IMR-90 (cell line): Measurements from ENCODE around the gene TAF1. TPM values are rescaled to one million over a fixed set of nuclear protein-coding genes. Genes with fewer than 3 reads are reported as not detected.

Source experiments
- ATAC-seq: fragments of 200-7000 bp; cut with Tn5 transposase; 2 replicates; pipeline ENCODE4 v1.9.1; 2020; ENCODE audit warnings: low read depth, mild to moderate bottlenecking, moderate library complexity
- BruUV-seq: library from RNA; stranded (reverse); fragments of 400-500 nt; replicated peaks from 2 replicates; lab custom pipeline; 2021; lab: Mats Ljungman, UMichigan
- CTCF ChIA-PET: fragments of 300-600 bp; formaldehyde crosslinking; extraction: SDS; loops from one replicate; lab custom pipeline; 2021; ENCODE audit warnings: antibody characterized with exemption; lab: Yijun Ruan, JAX
- POLR2A ChIA-PET: fragments of 300-600 bp; sonication (Branson Sonifier 250); formaldehyde crosslinking; loops from one replicate; lab custom pipeline; 2022; ENCODE audit warnings: antibody characterized with exemption; ENCODE audit not compliant: unreplicated experiment; lab: Charles Lee
- DNase-seq: peaks from one replicate; pipeline ENCODE4 v3.0.0; 2013
- H2AFZ ChIP-seq: replicated peaks from 2 replicates; pipeline ENCODE3; 2013; ENCODE audit warnings: low read length, mild to moderate bottlenecking; ENCODE audit not compliant: poor library complexity
- H2AK5ac ChIP-seq: 2 replicates; pipeline ENCODE4 v1.6.1; 2013; ENCODE audit warnings: low read depth, low read length, inconsistent platforms
- H2AK9ac ChIP-seq: replicated peaks from 2 replicates; pipeline ENCODE3; 2013; ENCODE audit warnings: mild to moderate bottlenecking, low read depth, low read length, moderate library complexity; ENCODE audit not compliant: poor library complexity
- H2BK120ac ChIP-seq: 2 replicates; pipeline ENCODE4 v1.6.1; 2013; ENCODE audit warnings: low read depth, low read length, inconsistent platforms
- H2BK15ac ChIP-seq: 3 replicates; pipeline ENCODE4 v1.6.1; 2013; ENCODE audit warnings: low read depth, low read length, inconsistent platforms
- H2BK20ac ChIP-seq: 2 replicates; pipeline ENCODE4 v1.6.1; 2013; ENCODE audit warnings: low read depth, mild to moderate bottlenecking, inconsistent platforms, low read length, moderate library complexity
- H2BK5ac ChIP-seq: 2 replicates; pipeline ENCODE4 v1.6.1; 2013; ENCODE audit warnings: mild to moderate bottlenecking, low read depth, low read length, inconsistent platforms; ENCODE audit not compliant: poor library complexity, severe bottlenecking
- H3K14ac ChIP-seq: replicated peaks from 2 replicates; pipeline ENCODE4 v1.6.1; 2013; ENCODE audit warnings: low read depth, low read length, inconsistent platforms
- H3K18ac ChIP-seq: 2 replicates; pipeline ENCODE4 v1.6.1; 2013; ENCODE audit warnings: low read depth, low read length, control low read depth
- H3K23ac ChIP-seq: 2 replicates; pipeline ENCODE4 v1.6.1; 2013; ENCODE audit warnings: low read depth, low read length, inconsistent platforms
- H3K27ac ChIP-seq: 2 replicates; pipeline ENCODE4 v1.5.1; 2013; ENCODE audit warnings: mild to moderate bottlenecking, control low read depth, low read length; ENCODE audit not compliant: insufficient read depth
- H3K27me3 ChIP-seq: 2 replicates; pipeline ENCODE4 v1.6.1; 2013; ENCODE audit warnings: low read length; ENCODE audit not compliant: control insufficient read depth, insufficient read depth
- H3K36me3 ChIP-seq: 2 replicates; pipeline ENCODE4 v1.6.1; 2013; ENCODE audit warnings: low read length, mixed read lengths; ENCODE audit not compliant: control insufficient read depth, insufficient read depth
- H3K4ac ChIP-seq: 2 replicates; pipeline ENCODE4 v1.6.1; 2013; ENCODE audit warnings: low read depth, low read length, inconsistent platforms
- H3K4me1 ChIP-seq: 2 replicates; pipeline ENCODE4 v1.6.1; 2013; ENCODE audit warnings: low read length, mixed read lengths; ENCODE audit not compliant: control insufficient read depth, insufficient read depth
- H3K4me2 ChIP-seq: 2 replicates; pipeline ENCODE4 v1.6.1; 2013; ENCODE audit warnings: low read depth, mild to moderate bottlenecking, control low read depth, low read length, moderate library complexity
- H3K4me3 ChIP-seq: 2 replicates; pipeline ENCODE4 v1.5.1; 2013; ENCODE audit warnings: low read depth, mild to moderate bottlenecking, control low read depth, low read length, moderate library complexity; ENCODE audit not compliant: insufficient read depth
- H3K56ac ChIP-seq: 2 replicates; pipeline ENCODE4 v1.6.1; 2013; ENCODE audit warnings: low read length, inconsistent platforms; ENCODE audit not compliant: insufficient read depth; ENCODE audit errors: extremely low read depth
- H3K79me1 ChIP-seq, 2 experiments: 2 replicates each; pipeline ENCODE4 v1.6.1; 2013; ENCODE audit warnings: low read length in 2 of 2, inconsistent platforms in 1 of 2, low read depth in 1 of 2
- H3K9ac ChIP-seq: 2 replicates; pipeline ENCODE4 v1.6.1; 2013; ENCODE audit warnings: low read depth, low read length, control low read depth
- H3K9me1 ChIP-seq: 2 replicates; pipeline ENCODE4 v1.6.1; 2013; ENCODE audit warnings: low read length, inconsistent platforms; ENCODE audit not compliant: insufficient read depth
- H3K9me3 ChIP-seq: 2 replicates; pipeline ENCODE4 v1.6.1; 2013; ENCODE audit warnings: low read length; ENCODE audit not compliant: control insufficient read depth, insufficient read depth
- H4K20me1 ChIP-seq: 2 replicates; pipeline ENCODE4 v1.6.1; 2013; ENCODE audit warnings: low read length, inconsistent platforms; ENCODE audit not compliant: insufficient read depth
- H4K5ac ChIP-seq: 2 replicates; pipeline ENCODE4 v1.6.1; 2013; ENCODE audit warnings: mild to moderate bottlenecking, low read depth, low read length, control low read depth
- H4K8ac ChIP-seq, 2 experiments: 2 replicates each; pipeline ENCODE4 v1.6.1; 2013; ENCODE audit warnings: low read depth in 2 of 2, low read length in 2 of 2, control low read depth in 1 of 2, inconsistent platforms in 1 of 2
- H4K91ac ChIP-seq: 2 replicates; pipeline ENCODE4 v1.6.1; 2013; ENCODE audit warnings: low read depth, low read length, inconsistent platforms; ENCODE audit not compliant: insufficient read depth
- BHLHE40 ChIP-seq: fragments of 150-350 bp; IDR thresholded peaks from 2 replicates; pipeline ENCODE4 v1.6.1; 2016; ENCODE audit warnings: mild to moderate bottlenecking, low read depth, low read length
- CEBPB ChIP-seq: IDR thresholded peaks from 2 replicates; pipeline ENCODE4 v1.6.1; 2012; ENCODE audit warnings: low read depth, low read length, improper control_type of control experiment
- CHD1 ChIP-seq: IDR thresholded peaks from 2 replicates; pipeline ENCODE4 v1.6.1; 2012; ENCODE audit warnings: low read depth, low read length, improper control_type of control experiment
- FOS ChIP-seq: fragments of 150-350 bp; IDR thresholded peaks from 2 replicates; pipeline ENCODE4 v1.6.1; 2016; ENCODE audit warnings: low read depth, low read length
- MAFK ChIP-seq: IDR thresholded peaks from 2 replicates; pipeline ENCODE4 v1.6.1; 2012; ENCODE audit warnings: low read depth, low read length, improper control_type of control experiment
- MAZ ChIP-seq: IDR thresholded peaks from 2 replicates; pipeline ENCODE4 v1.6.1; 2012; ENCODE audit warnings: low read depth, mild to moderate bottlenecking, low read length, improper control_type of control experiment, moderate library complexity, borderline replicate concordance
- MXI1 ChIP-seq: IDR thresholded peaks from 2 replicates; pipeline ENCODE4 v1.6.1; 2012; ENCODE audit warnings: low read depth, mild to moderate bottlenecking, low read length, moderate library complexity, borderline replicate concordance
- NFE2L2 ChIP-seq: fragments of 150-350 bp; IDR thresholded peaks from 2 replicates; pipeline ENCODE4 v1.6.1; 2016; ENCODE audit warnings: low read depth, mild to moderate bottlenecking, low read length
- POLR2A ChIP-seq: IDR thresholded peaks from 2 replicates; pipeline ENCODE4 v1.6.1; 2012; ENCODE audit warnings: mild to moderate bottlenecking, low read depth, low read length
- RAD21 ChIP-seq: IDR thresholded peaks from 2 replicates; pipeline ENCODE4 v1.6.1; 2012; ENCODE audit warnings: low read length, improper control_type of control experiment
- RCOR1 ChIP-seq: IDR thresholded peaks from 2 replicates; pipeline ENCODE4 v1.6.1; 2012; ENCODE audit warnings: mild to moderate bottlenecking, low read length, improper control_type of control experiment; ENCODE audit not compliant: insufficient replicate concordance
- RFX5 ChIP-seq: IDR thresholded peaks from 2 replicates; pipeline ENCODE4 v1.8.0; 2012; ENCODE audit warnings: low read depth, mild to moderate bottlenecking, low read length, moderate library complexity
- SMC3 ChIP-seq: fragments of 150-350 bp; IDR thresholded peaks from 2 replicates; pipeline ENCODE4 v1.6.1; 2016; ENCODE audit warnings: low read depth, mild to moderate bottlenecking, antibody characterized with exemption, low read length, moderate library complexity
- WGBS, 2 experiments: methylation state at CpG; one replicate each; pipeline versions ENCODE4 v1.1.5 to v1.1.7; 2013; ENCODE audit warnings: missing lambda C conversion rate in 2 of 2; ENCODE audit not compliant: insufficient read length in 1 of 2; ENCODE audit errors: extremely low coverage in 2 of 2; 5-methylcytosine and 5-hydroxymethylcytosine counted together
- dilution Hi-C: fragments of 300-500 bp; cut with HindIII; formaldehyde crosslinking; loops from one replicate; pipeline ENCODE4 v1.14.3; 2018; ENCODE audit warnings: low sequenced_read_pairs; ENCODE audit not compliant: unreplicated experiment
- in situ Hi-C: fragments of 300-500 bp; cut with MboI; formaldehyde crosslinking; loops from 3 replicates; pipeline ENCODE4 v1.14.3; 2019; ENCODE audit warnings: low sequenced_read_pairs, inconsistent platforms, mixed read lengths
- intact Hi-C: fragments of 100-400 bp; cut with micrococcal nuclease; formaldehyde crosslinking; loops from 2 replicates; pipeline ENCODE4 v1.10.0; 2022
- polyA plus RNA-seq, 3 experiments: library from polyadenylated mRNA; depleted of rRNA; stranded (reverse); fragments of >200 nt; gene quantifications; 2 replicates each; pipeline ENCODE4 v1.2.3, GENCODE V29; 2012; ENCODE audit warnings: low replicate concordance in 1 of 3
- total RNA-seq: library from RNA; depleted of rRNA; stranded (reverse); fragments of >200 nt; gene quantifications from 2 replicates; pipeline ENCODE4 v1.2.3, GENCODE V29; 2012
- TF ChIP-seq, protein P1 (sequence below): fragments of 150-350 bp; IDR thresholded peaks from 2 replicates; pipeline ENCODE4 v1.6.1; 2017; ENCODE audit warnings: mild to moderate bottlenecking, antibody characterized with exemption, low read length, low read depth
- TF ChIP-seq, protein P2 (sequence below): conservative IDR thresholded peaks from 2 replicates; pipeline ENCODE4 v1.5.1; 2012; ENCODE audit warnings: mild to moderate bottlenecking, low read depth, low read length, improper control_type of control experiment
- TF ChIP-seq, protein P3 (sequence below): fragments of 150-350 bp; IDR thresholded peaks from 2 replicates; pipeline ENCODE4 v1.6.1; 2016; ENCODE audit warnings: low read depth, mild to moderate bottlenecking, low read length, moderate library complexity, borderline replicate concordance

TAF1 gene
- total and polyA plus RNA-seq, 2 of the 4 experiments (the other 2 are of a cell fraction), result 15.7 to 25.5 TPM

DNA sequence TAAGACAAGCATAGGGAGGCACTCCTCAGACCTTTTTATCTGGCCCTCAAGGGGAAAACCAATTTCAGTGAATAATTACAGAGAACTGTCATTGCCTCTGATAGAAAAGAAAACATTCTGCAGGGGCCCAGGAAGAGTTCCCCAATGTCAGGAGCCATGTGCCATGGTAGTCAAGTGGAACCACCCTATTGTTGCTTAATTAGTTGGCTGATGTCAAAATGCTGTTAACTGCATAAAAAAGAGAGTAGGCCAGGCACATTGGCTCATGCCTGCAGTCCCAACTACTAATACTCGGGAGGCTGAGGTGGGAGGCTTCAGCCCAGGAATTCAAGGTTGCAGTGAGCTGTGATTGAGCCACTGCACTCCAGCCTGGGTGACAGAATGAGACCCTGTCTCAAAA is 138.2 kb downstream of the TAF1 start:
- no peak overlapping the region for H3K4me2 ChIP-seq
- H3K4me3 ChIP-seq, result no peak overlapping the region
- TF ChIP-seq, protein P1, sequence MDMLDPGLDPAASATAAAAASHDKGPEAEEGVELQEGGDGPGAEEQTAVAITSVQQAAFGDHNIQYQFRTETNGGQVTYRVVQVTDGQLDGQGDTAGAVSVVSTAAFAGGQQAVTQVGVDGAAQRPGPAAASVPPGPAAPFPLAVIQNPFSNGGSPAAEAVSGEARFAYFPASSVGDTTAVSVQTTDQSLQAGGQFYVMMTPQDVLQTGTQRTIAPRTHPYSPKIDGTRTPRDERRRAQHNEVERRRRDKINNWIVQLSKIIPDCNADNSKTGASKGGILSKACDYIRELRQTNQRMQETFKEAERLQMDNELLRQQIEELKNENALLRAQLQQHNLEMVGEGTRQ, result no peak
- no peak for TF ChIP-seq CHD1
- no peak for TF ChIP-seq BHLHE40
- no peak for TF ChIP-seq FOS
- no peak for TF ChIP-seq NFE2L2
- no peak for TF ChIP-seq MAZ
- no peak for TF ChIP-seq RFX5
- no peak for TF ChIP-seq RAD21
- TF ChIP-seq CEBPB, result no peak
- TF ChIP-seq, protein P2, sequence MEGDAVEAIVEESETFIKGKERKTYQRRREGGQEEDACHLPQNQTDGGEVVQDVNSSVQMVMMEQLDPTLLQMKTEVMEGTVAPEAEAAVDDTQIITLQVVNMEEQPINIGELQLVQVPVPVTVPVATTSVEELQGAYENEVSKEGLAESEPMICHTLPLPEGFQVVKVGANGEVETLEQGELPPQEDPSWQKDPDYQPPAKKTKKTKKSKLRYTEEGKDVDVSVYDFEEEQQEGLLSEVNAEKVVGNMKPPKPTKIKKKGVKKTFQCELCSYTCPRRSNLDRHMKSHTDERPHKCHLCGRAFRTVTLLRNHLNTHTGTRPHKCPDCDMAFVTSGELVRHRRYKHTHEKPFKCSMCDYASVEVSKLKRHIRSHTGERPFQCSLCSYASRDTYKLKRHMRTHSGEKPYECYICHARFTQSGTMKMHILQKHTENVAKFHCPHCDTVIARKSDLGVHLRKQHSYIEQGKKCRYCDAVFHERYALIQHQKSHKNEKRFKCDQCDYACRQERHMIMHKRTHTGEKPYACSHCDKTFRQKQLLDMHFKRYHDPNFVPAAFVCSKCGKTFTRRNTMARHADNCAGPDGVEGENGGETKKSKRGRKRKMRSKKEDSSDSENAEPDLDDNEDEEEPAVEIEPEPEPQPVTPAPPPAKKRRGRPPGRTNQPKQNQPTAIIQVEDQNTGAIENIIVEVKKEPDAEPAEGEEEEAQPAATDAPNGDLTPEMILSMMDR, result no peak
- no peak for TF ChIP-seq SMC3
- no peak for TF ChIP-seq RCOR1
- TF ChIP-seq, protein P3, sequence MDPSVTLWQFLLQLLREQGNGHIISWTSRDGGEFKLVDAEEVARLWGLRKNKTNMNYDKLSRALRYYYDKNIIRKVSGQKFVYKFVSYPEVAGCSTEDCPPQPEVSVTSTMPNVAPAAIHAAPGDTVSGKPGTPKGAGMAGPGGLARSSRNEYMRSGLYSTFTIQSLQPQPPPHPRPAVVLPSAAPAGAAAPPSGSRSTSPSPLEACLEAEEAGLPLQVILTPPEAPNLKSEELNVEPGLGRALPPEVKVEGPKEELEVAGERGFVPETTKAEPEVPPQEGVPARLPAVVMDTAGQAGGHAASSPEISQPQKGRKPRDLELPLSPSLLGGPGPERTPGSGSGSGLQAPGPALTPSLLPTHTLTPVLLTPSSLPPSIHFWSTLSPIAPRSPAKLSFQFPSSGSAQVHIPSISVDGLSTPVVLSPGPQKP, result no peak
- no peak for TF ChIP-seq POLR2A
- no peak for TF ChIP-seq MAFK
- no peak for TF ChIP-seq MXI1
- no peak overlapping the region for H4K5ac ChIP-seq
- no peaks in the 10 kb centered on the region for H3K79me1 ChIP-seq
- H4K8ac ChIP-seq, result no peak overlapping the region
- dilution Hi-C loops (no loop called here), in situ Hi-C loops (no loop called here), intact Hi-C loops (no loop called here)
- no peaks in the 10 kb centered on the region for H3K27me3 ChIP-seq
- H3K9me3 ChIP-seq, result no peaks in the 10 kb centered on the region; the same call in 1 of the 2 replicates
- no peak overlapping the region for H3K4ac ChIP-seq
- CTCF ChIA-PET, result no interaction called here
- H4K91ac ChIP-seq, result no peak overlapping the region
- no peak overlapping the region for H3K18ac ChIP-seq
- H3K56ac ChIP-seq, result no peak overlapping the region
- no TSS peak for BruUV-seq
- no peak overlapping the region for H2AFZ ChIP-seq
- no peaks in the 10 kb centered on the region for H3K4me1 ChIP-seq
- H2BK15ac ChIP-seq, result no peak overlapping the region
- H3K23ac ChIP-seq, result no peak overlapping the region
- H2BK5ac ChIP-seq, result no peak overlapping the region
- no peak for ATAC-seq
- H3K36me3 ChIP-seq, result no peaks in the 10 kb centered on the region
- no peak overlapping the region for H2AK9ac ChIP-seq
- H2BK120ac ChIP-seq, result no peak overlapping the region
- H2AK5ac ChIP-seq, result no peak overlapping the region
- no peak overlapping the region for H3K14ac ChIP-seq
- H2BK20ac ChIP-seq, result no peak overlapping the region
- DNase-seq, result no peak
- H3K9me1 ChIP-seq, result no peaks in the 10 kb centered on the region
- POLR2A ChIA-PET, result no interaction called here
- H4K20me1 ChIP-seq, result no peaks in the 10 kb centered on the region
- no CpG with 5 or more reads among the region's 1 CpG for WGBS, 2 experiments
- no peak overlapping the region for H3K27ac ChIP-seq
- no peak overlapping the region for H3K9ac ChIP-seq
